HCEC 1CT (cell line): ENCODE data around the gene LRCH2.
"Not testable (repeated sequence)": the region's sequence is repeated elsewhere in the genome, so short reads cannot be mapped to it uniquely, and the experiment has no call there.

ENCODE experiments used
- DNase-seq: peaks from one replicate; pipeline ENCODE4 v3.0.0-alpha.2; 2017

The LRCH2 gene

GRCh38 chrX:115209547-115209946 lies 24.3 kb downstream of the LRCH2 start:
- DNase-seq, result not testable (repeated sequence)

- DNase-seq, result no peak
Measured at GRCh38 chrX:115204040-115204439, 29.9 kb downstream of the LRCH2 start.

GRCh38 chrX:115192244-115192700 lies 41.6 kb downstream of the LRCH2 start:
- DNase-seq, result no peak

- no peak for DNase-seq
Measured at GRCh38 chrX:115191490-115192243, 42.2 kb downstream of the LRCH2 start.

- DNase-seq, result no peak
Measured at GRCh38 chrX:115190636-115191489, 43.0 kb downstream of the LRCH2 start.

- no peak for DNase-seq
Measured at GRCh38 chrX:115189646-115190635, 44.0 kb downstream of the LRCH2 start.

- DNase-seq, result no peak
Measured at GRCh38 chrX:115189110-115189509, 44.8 kb downstream of the LRCH2 start, which contains the start of gene RBMXL3. Gene RBMXL3, plus strand, starts transcription at chrX:115189410. Its CDS starts 32 bp downstream, at chrX:115189442.

GRCh38 chrX:115183980-115184379 lies 49.9 kb downstream of the LRCH2 start:
- DNase-seq, result peak; percentile 64

- DNase-seq, result no peak
Measured at GRCh38 chrX:115178473-115178872, 55.4 kb downstream of the LRCH2 start.

GRCh38 chrX:115177932-115178331 lies 56.0 kb downstream of the LRCH2 start:
- DNase-seq, result peak; percentile 2

- DNase-seq, result peak; percentile 47
Measured at GRCh38 chrX:115174548-115174947, 59.3 kb downstream of the LRCH2 start.

- no peak for DNase-seq
Measured at GRCh38 chrX:115173181-115173580, 60.7 kb downstream of the LRCH2 start.

GRCh38 chrX:115147220-115147619 lies 86.7 kb downstream of the LRCH2 start:
- DNase-seq, result peak; percentile 31

- no peak for DNase-seq
Measured at GRCh38 chrX:115142057-115142456, 91.8 kb downstream of the LRCH2 start.

- no peak for DNase-seq
Measured at GRCh38 chrX:115138040-115138439, 95.9 kb downstream of the LRCH2 start.

- DNase-seq, result no peak
Measured at GRCh38 chrX:115134382-115134781, 99.5 kb downstream of the LRCH2 start.

- DNase-seq, result peak; percentile 51
Measured at GRCh38 chrX:115112411-115112810, 121.5 kb downstream of the LRCH2 start.

- no peak for DNase-seq
Measured at GRCh38 chrX:115098897-115099296, 135.0 kb downstream of the LRCH2 start.

- DNase-seq, result no peak
Measured at GRCh38 chrX:115093191-115093590, 140.7 kb downstream of the LRCH2 start.

- DNase-seq, result no peak
Measured at GRCh38 chrX:115089419-115089818, 144.5 kb downstream of the LRCH2 start.

- DNase-seq, result no peak
Measured at GRCh38 chrX:115068896-115069295, 165.0 kb downstream of the LRCH2 start.

- DNase-seq, result peak; percentile 12
Measured at GRCh38 chrX:115067812-115068211, 166.1 kb downstream of the LRCH2 start.

- DNase-seq, result no peak
Measured at GRCh38 chrX:115065304-115065703, 168.6 kb downstream of the LRCH2 start.
